Suppressor macrophage treated with lipopolysaccharide for 1 hour (primary cell): ENCODE measurements around the gene CCDC148.
A peak's percentile ranks its signal among the peaks of the same experiment; 100 is the strongest.

Source experiments
- DNase-seq, 3 donors: peaks; one replicate each; pipeline ENCODE4 v3.0.0-alpha.2; 2020 to 2022

Gene CCDC148

GRCh38 chr2:158456309-158457066 lies at the start of gene CCDC148, which contains the start of gene PKP4:
Gene CCDC148 (minus strand): TSS chr2:158456753. CDS start chr2:158456439, 314 bp downstream.
Gene PKP4 (plus strand): TSS chr2:158456952. CDS start chr2:158533185, 76,233 bp downstream.
- peak; percentile 92 to 96 (median 94) for DNase-seq

GRCh38 chr2:158505448-158505934 lies 48.9 kb upstream of the CCDC148 start:
- DNase-seq, result no peak

GRCh38 chr2:158504088-158504487 lies 47.5 kb upstream of the CCDC148 start:
- no peak for DNase-seq

GRCh38 chr2:158502974-158503373 lies 46.4 kb upstream of the CCDC148 start:
- DNase-seq, result no peak

GRCh38 chr2:158501301-158501700 lies 44.7 kb upstream of the CCDC148 start:
- no peak for DNase-seq

GRCh38 chr2:158500333-158500732 lies 43.8 kb upstream of the CCDC148 start:
- DNase-seq, result no peak

- no peak for DNase-seq
These were observed 42.8 kb upstream of the CCDC148 start for GRCh38 chr2:158499383-158499782.

GRCh38 chr2:158498749-158499136 lies 42.2 kb upstream of the CCDC148 start:
- DNase-seq, result no peak

- no peak for DNase-seq
These were observed 41.6 kb upstream of the CCDC148 start for GRCh38 chr2:158498043-158498748.

GRCh38 chr2:158497486-158497885 lies 40.9 kb upstream of the CCDC148 start:
- no peak for DNase-seq

GRCh38 chr2:158496986-158497385 lies 40.4 kb upstream of the CCDC148 start:
- no peak for DNase-seq

GRCh38 chr2:158495175-158495574 lies 38.6 kb upstream of the CCDC148 start:
- DNase-seq, result peak in 1 of 3 donors; percentile 14

- no peak for DNase-seq
These were observed 36.9 kb upstream of the CCDC148 start for GRCh38 chr2:158493458-158493857.

- DNase-seq, result no peak
These were observed 34.5 kb upstream of the CCDC148 start for GRCh38 chr2:158491072-158491471.

- peak in 2 of 3 donors; percentile 19 for DNase-seq
These were observed 33.0 kb upstream of the CCDC148 start for GRCh38 chr2:158489366-158490112.

- peak in 1 of 3 donors; percentile 14 for DNase-seq
These were observed 32.1 kb upstream of the CCDC148 start for GRCh38 chr2:158488442-158489216.

- peak in 1 of 3 donors; percentile 6 for DNase-seq
These were observed 30.9 kb upstream of the CCDC148 start for GRCh38 chr2:158487419-158487818.

GRCh38 chr2:158486970-158487325 lies 30.4 kb upstream of the CCDC148 start:
- DNase-seq, result peak in 1 of 3 donors; percentile 19

GRCh38 chr2:158486150-158486969 lies 29.8 kb upstream of the CCDC148 start:
- peak in 1 of 3 donors; percentile 3 for DNase-seq

GRCh38 chr2:158484892-158485556 lies 28.5 kb upstream of the CCDC148 start:
- peak in 1 of 3 donors; percentile 15 for DNase-seq

GRCh38 chr2:158482594-158482993 lies 26.0 kb upstream of the CCDC148 start:
- DNase-seq, result peak; percentile 22 to 30 (median 24)
